Measurements from ENCODE around the gene ZWILCH. TPM values are rescaled to one million over a fixed set of nuclear protein-coding genes. Genes with fewer than 3 reads are reported as not detected.

The ZWILCH gene
- total RNA-seq, 1 experiment from 2014 or later: 39.9 TPM

- BruUV-seq (replicated peaks): no TSS peak
- intact Hi-C loops (cut with micrococcal nuclease; ENCODE audit: unreplicated experiment): no loop called here
- Histone ChIP-seq H3K27ac (ENCODE audit: low read length) (no peak overlapping the region), H3K27me3 (ENCODE audit: control insufficient read depth, insufficient read depth, low read length) (no peaks in the 10 kb centered on the region), H3K36me3 (ENCODE audit: control insufficient read depth, insufficient read depth, low read length) (peaks cover 21% of the 10 kb centered on the region), H3K4me3 (ENCODE audit: low read depth in 2 of 2, low read length in 2 of 2) (no peak overlapping the region), H3K4me1 (ENCODE audit: control insufficient read depth, insufficient read depth, low read length) (no peaks in the 10 kb centered on the region), H3K9me3 (ENCODE audit: control insufficient read depth, insufficient read depth, low read depth, low read length) (no peaks in the 10 kb centered on the region)
- DNase-seq (ENCODE audit: low read depth, low spot score) (no peak), ATAC-seq (no peak)
- ChIA-PET CTCF (no interaction called here), POLR2A (interaction anchor here (0.5 to 0.6 kb wide), 2 partner anchors 242 to 666 kb away, joined by 3 to 6 read pairs; no protein-coding TSS in a partner anchor)
- in situ Hi-C loops (cut with HindIII; ENCODE audit: low pct_unique_long_range_greater_than_20kb, low sequenced_read_pairs): no loop called here
- TF ChIP-seq POLR2AphosphoS5 (IDR thresholded peaks at IDR 0.05; ENCODE audit: low read depth, low read length): no peak
- TF ChIP-seq REST (IDR thresholded peaks at IDR 0.05; ENCODE audit: insufficient read depth in 1 of 2, low read depth in 2 of 2, low read length in 1 of 2): no peak
- TF ChIP-seq CTCF (IDR thresholded peaks at IDR 0.05): no peak
- no peak for TF ChIP-seq SIN3A (IDR thresholded peaks at IDR 0.05; ENCODE audit: borderline replicate concordance, insufficient read depth, low read depth, low read length)
- no peak for TF ChIP-seq TCF7L2 (IDR thresholded peaks at IDR 0.05; ENCODE audit: low read depth, low read length)
Measured at GRCh38 chr15:66491846-66492245, 13.3 kb upstream of the ZWILCH start.

- Histone ChIP-seq H3K27me3 (ENCODE audit: control insufficient read depth, insufficient read depth, low read length) (no peaks in the 10 kb centered on the region), H3K27ac (ENCODE audit: low read length) (no peak overlapping the region), H3K36me3 (ENCODE audit: control insufficient read depth, insufficient read depth, low read length) (peaks cover 26% of the 10 kb centered on the region), H3K9me3 (ENCODE audit: control insufficient read depth, insufficient read depth, low read depth, low read length) (no peaks in the 10 kb centered on the region), H3K4me1 (ENCODE audit: control insufficient read depth, insufficient read depth, low read length) (peaks cover 13% of the 10 kb centered on the region), H3K4me3 (ENCODE audit: low read depth in 2 of 2, low read length in 2 of 2) (no peak overlapping the region)
- in situ Hi-C loops (cut with HindIII; ENCODE audit: low pct_unique_long_range_greater_than_20kb, low sequenced_read_pairs) (no loop called here), intact Hi-C loops (cut with micrococcal nuclease; ENCODE audit: unreplicated experiment) (no loop called here)
- CTCF ChIA-PET: interaction anchor here (0.6 kb wide), 1 partner anchor 1209 kb away, joined by 16 read pairs; no protein-coding TSS in a partner anchor
- POLR2A ChIA-PET: interaction anchor here (1.1 kb wide), 1 partner anchor 116 kb away, joined by 6 read pairs; no protein-coding TSS in a partner anchor
- ATAC-seq (no peak), DNase-seq (ENCODE audit: low read depth, low spot score) (no peak)
- BruUV-seq (replicated peaks): no TSS peak
- TF ChIP-seq POLR2AphosphoS5 (IDR thresholded peaks at IDR 0.05; ENCODE audit: low read depth, low read length) (no peak), CTCF (IDR thresholded peaks at IDR 0.05) (no peak), REST (IDR thresholded peaks at IDR 0.05; ENCODE audit: insufficient read depth in 1 of 2, low read depth in 2 of 2, low read length in 1 of 2) (no peak), TCF7L2 (IDR thresholded peaks at IDR 0.05; ENCODE audit: low read depth, low read length) (no peak), SIN3A (IDR thresholded peaks at IDR 0.05; ENCODE audit: borderline replicate concordance, insufficient read depth, low read depth, low read length) (no peak)
Measured at GRCh38 chr15:66494262-66494661, 10.9 kb upstream of the ZWILCH start.
